Central memory CD4-positive, alpha-beta T cell (primary cell): ENCODE results near the gene HMX1.

Source experiments
- DNase-seq: peaks from one replicate; pipeline ENCODE4 v3.0.0; 2022

HMX1 gene

DNA sequence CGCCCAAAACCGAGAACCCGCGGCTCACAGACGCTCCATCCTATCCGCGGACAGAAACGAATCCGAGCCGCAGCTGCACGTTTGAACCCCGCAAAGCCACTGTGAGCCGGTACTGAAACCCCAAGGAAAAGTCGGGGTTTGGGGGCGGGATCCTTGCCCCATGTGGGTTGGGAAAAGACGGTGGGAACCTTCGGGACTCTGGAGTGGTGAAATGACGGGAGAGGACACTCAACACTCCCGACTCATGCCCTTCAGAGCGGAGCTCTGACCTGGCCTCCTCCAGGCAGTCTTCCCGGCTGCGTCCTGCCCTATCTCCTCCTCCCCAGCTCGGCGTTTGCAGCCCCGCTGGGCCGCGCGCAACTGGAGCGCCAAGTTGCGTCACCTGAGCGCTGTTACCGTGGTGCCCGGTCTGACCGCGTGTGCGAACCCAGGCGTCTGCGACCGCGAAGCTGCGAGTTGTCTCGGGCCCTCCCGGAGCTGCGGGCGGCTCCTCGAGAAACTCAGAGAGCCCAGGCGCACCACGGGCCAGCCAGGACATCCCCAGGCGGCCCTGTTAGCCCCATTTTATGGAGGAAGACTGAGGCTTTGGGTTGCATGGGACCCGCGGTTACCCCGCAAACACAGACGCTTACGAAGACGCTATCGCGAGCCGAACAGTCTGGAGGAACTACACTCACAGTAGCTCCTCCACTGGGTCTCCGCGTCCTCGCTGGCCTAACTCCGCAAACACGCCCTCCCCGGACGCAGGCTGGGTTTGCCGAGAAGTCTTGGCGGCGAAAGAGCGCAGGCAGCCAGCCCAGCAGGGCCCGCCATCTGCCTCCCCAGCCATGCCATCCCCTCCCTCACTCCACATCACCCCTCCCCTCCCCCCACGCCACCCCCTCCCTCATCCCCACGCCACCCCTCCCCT, 20.3 kb upstream of the HMX1 start:
- no peak for DNase-seq

DNA sequence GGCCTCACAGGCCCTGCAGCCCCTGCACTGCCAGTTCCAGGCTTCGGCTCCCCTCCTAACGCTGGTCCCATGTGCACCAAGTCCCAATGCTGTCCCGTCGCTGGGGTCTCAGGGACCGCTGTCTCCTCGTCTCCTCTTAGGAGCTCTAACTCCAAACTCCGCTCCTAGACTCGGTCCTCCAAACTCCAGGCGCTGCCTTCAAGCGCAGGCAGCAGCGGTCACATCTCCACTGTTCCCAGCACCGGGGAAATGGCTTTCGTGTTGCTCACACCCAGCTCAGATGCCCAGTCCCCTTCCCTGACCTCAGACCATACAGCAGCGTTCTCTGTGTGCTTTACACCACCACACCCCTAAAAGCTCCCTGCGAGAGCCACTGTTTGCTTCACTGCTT, 19.6 kb upstream of the HMX1 start:
- DNase-seq: no peak

DNA sequence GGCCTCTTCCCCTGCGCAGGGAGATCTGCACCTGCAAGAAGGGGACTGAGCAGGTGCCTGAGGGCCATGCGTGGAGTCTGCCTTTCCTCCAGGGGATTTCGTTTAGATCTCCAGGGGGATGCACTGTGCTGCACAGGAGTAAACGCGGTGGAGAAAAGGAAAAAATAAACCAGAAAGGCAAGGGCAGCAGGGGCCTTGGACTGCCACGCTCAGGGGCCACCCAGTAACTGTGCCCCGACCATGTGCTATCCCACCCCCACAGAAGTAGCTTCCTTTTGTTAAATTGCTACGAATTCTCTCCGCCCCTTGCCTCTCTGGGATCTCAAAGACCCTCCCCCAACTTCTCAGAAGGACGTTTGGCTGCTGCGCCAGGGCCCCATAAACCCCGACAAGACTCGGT, 17.2 kb upstream of the HMX1 start:
- DNase-seq: no peak

DNA sequence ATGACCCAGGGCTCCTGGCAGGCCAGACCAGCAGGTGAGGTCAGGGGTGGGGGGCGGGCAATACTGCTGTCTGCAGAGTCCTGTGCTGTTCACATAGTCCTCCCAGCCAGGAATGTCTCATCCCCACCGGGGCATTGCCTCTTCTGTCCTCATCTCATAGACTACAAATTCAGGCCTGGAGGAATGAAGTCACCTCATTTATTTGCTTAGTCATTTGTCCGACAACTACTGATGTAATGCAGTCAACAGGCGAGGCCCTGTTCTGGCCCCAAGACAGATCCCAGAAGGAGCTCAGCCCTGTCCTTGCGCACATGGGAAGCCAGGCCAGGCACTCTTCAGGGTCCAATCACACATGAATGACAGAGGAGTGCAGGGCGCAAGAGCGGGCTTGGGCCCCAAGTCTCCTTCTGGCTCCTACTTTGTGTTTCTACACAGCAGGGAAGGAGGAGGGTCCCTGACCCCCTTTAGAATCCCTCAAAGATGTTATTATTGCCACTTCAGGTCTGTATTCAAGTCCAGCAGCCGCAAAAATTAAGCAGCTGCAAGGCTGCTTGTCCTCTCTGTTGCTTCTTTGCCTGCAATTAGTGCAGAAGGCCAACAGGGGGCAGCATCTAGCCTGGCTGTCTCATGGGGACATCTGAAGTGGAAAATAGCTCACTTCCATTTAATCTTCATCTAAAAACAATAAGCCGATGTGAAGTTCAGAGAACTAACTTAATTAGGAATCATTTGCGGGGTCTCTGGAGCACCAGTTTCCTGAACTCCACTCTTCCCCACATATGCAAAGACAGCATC, 15.2 kb upstream of the HMX1 start:
- DNase-seq: no peak

DNA sequence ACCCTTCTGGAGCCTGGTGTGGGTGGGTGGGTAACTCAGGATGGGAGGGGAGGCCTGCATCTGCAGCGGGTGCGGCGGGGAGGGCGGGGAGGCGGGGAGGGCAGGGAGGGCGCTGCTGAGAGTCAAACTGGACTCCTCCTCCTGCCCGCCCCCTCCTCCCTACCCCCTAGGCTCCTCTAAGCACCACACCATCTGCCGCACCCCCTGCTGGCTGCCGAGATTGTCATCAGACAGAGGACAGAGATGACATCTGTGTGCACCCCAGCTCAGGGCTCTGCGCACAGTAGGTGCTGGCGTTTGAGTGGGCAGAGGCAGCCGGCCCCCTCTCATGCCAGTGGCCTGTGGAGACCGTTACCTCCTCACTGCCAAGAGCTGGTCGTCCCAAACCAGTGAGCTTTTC, 10.6 kb upstream of the HMX1 start:
- DNase-seq: no peak

DNA sequence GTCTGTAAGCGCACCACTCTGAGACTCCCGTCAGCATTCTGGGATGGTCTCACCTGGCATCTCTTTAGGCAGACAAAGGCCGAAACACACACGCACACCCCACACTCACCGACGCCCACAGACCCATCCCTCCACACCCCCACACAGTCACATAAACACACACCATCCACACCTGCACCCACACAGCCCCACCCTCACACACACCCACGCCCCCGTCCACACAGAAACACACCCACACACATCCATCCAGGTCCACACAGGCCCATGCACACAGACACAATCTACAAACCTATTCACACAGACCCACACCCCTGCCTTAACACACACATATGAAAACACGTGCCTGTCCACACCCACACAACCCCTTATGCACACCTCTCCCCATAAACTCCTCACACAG, 9.2 kb upstream of the HMX1 start:
- no peak for DNase-seq

DNA sequence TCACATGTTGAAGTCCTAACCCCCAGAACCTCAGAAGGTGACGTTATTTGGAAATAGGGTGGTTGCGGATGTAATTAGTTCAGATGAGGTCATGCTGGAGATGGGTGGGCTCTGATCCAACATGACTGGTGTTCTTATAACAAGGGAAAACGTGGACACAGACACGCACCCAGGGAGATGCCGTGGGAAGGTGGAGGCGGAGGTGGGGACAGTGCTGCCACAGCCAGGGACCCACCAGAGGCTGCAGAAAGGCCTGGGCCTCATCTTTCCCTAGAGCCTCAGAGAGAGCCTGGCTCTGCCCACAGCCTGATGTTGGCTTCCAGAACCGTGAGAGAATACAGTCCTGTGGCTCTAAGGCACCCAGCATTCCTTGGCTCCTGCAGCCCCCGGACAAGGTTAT, 7.9 kb upstream of the HMX1 start:
- DNase-seq: no peak

DNA sequence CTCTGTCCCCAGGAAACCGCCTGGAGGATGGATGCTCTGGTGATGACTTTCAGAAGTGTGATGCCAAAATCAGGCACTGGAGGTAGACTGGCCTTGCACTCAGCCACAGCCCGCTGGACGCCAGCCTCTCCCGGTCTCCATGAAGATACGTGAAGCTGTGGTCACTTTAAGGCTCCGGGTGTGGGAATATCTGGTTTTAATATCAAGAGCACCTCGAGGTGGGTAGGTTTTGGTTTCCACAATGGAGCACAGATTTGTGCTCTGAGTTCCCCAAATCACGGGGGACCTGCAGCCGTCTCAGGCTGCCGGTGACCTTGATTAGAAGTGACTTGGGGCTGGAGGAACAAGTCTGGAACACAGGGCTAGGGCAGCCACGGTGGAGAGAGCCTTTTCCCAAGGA, 6.8 kb upstream of the HMX1 start:
- DNase-seq: no peak

DNA sequence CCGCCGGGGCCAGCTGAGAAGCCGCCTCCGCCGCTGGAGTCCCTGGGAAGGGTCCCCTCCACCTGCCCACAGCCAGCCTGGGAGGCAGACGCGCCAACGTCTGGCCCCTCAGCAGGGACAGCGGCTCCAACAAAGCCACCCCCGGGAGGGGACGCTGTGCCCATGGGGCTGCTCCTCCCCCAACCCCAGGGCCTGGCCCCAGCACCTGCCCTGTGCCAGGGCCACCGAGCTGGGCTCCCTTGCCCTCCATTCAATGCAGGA, 6.1 kb upstream of the HMX1 start:
- DNase-seq: no peak

DNA sequence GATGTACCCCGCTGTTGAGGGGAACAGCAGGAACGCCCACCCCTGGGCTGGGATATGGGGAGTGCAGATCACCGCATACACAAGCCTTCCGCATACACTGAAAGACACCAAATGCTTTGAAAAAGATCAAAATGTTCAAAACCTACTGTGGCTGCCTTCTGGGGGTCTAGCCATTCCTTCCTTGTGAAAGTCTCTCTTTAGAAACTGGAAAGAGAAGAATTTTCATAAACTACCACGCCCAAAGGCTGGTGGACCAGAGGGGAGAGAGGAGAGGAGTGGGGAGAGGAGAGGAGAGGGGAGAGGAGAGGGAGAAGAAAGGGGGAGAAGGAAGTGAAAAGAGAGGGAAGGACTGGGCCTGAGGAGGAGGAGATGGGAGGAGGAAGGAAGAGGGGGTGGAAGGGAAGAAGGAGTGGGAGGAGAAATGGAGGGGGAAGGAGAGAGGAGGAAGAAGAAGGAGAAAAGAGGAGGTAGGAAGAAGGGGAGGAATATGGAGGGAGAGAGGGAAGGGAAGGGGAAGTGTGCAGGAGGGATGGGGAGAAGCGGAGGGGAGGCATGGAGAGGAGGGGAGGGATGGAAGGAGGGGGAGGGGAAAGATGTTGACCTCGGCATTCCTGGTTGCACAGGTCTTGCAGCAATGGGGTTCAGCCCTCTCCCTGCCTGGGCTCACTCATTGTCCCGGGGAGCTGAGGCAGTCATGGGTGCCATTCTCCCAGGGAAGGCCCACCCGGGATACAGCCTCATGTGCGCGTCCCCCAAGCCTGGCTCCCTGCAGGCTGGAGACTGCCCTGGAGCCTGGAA, 5.5 kb upstream of the HMX1 start:
- DNase-seq: no peak

DNA sequence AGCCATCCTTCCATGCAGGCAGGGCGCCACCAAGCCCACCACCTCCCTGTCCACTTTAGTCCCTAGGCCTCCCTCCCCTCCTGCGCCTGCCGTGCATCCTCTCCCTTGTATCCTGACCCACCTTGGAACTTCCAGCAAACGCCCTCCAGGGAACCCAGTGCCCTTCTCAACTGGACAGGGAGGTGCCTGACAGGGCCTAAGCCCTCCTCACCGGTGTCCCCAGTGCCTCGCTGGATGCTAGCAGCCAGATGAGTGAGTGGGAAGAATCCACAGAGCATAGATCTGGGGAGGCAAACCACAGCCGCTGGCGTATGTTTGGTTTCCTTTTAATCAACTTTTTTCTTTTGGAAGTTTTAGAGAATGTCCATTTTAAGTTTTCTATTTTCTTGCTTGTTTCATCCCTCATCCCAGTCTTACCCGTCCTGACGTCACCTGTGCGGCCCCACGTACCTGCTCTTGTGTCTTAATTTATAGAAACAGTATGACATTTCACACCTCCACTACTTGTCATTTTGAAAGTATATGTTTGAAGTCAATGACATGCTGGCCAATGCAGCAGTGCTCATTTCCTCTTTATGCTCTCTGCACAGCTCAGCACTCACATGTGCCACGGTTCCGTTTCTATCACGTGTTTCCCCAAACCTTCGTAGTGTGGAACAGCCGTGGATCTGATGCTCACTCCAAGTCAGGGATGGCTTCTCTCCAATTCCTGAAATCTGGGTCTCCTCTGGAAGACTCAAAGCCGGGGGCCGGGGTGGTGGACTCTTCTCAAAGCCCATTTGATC, 3.4 kb upstream of the HMX1 start:
- DNase-seq: no peak

DNA sequence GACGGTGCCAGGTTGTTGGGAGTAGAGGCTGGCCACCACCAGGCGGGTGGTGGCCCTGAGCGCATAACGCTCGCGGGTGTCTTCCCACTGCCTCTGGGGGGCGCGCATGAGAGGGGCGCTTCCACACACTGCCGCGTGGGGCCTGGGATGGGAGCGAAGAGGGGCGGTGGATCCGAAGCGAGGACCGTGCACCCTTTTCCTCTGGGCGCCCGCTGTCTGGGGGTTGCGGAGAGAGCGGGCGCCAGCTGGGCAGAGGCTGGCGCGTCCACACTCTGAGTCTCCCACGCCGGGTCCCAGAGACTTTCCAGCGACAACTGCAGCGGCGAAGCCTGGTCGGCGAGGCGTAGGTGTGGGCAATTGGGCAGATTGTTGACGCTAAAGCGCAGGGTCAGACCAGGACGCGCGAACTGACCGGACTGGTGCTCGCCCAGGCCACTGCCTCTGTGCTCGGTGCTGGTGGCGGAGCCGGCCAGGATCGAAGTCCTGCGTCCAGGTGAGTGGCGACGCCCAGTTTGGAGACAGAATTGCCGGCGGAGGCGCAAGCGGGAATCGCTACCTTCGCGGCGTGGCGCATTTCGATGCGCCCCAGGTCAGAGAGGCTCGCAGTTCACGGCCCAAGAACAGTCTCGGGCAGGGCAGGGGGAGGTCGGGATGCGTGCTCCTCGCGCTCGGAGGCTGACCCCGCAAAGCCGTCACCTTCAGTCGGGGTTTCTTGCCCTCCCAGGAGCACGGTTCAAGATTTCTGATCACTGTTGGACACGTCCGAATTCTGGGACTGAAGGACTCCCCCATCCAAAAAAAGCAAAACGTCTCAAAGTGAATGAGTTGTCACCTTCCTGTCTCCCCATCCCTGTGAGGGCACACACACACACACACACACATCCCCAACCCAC, 2.6 kb upstream of the HMX1 start:
- no peak for DNase-seq

DNA sequence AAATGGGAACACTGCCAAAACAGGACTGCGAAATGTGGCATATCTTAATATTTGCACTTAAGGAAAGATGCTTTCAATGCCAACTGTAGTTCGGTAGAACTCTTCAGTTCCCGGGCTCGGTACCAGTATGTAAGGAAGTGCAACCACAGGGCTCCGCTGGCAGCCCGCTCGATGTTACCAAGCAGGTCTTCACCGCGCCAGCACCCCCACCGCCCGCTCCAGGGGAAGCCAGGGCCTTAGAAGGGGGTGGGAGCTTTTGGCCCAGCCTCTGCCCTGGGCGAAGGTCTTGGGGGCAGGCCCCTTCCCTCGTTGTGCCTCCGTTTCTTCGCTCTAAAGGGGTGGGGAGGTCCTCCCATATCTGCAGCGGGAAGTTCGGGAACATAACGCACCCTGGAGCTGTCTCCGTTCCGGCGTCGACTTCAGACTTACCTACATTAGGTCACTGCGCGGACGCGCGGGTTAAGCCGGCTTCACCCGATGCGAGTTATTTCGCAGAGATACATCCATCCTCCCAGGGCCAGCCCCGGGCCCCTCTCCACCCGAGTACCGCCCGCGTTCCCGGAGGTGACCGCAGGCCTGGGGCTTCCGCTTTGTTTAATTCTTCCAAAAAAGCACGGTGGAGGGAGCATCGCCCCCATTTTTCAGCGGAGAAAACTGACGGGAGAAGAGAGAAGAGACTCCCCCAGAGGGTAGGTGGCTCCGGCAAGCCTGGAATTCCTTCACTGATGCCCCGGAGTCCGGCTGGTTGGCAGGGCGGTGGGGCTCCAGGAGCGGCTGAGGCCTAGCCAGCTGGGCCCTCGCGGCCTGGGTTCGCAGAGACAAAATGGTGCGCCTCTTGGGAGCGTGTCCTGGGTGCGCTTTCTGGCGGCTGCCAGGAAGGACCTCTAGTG, 1.0 kb upstream of the HMX1 start:
- no peak for DNase-seq

DNA sequence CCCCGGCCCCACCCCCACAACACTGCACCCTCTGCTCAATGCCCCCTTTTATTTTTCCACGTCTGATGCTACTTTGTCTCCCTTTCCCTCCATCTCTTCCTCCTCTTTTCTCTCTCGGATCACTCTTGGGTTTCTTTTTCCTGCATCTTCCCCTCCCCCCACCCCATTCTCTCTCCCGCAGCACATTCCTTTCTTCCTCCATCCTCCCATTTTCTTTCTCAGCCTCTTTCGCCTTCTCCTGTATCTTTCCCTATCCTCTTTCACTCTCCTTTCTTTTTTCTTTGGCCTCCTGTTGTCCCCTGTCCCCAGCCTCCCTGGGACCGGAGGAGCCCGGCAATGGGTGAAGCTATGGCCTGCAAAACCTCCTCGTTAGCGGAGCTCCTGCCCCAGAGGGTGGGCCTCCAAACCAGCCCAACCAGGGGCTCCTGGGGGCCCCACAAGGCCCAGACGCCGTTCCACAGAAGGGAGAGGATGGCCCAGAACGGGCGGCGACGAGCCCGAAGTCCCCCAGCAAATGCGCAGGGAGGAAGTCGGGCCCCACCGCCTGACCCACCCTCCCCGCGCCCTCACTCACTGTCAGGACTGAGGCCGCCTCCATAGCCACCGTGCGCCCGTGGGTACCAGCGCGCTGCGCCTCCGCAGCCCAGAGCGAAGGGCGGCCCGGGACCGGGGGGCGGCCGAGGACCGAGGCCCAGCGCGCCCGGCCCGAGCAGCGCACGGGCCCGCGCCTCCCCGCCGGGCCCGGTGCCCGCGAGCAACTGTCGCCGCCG, 807 bp downstream of the HMX1 start:
- no peak for DNase-seq

DNA sequence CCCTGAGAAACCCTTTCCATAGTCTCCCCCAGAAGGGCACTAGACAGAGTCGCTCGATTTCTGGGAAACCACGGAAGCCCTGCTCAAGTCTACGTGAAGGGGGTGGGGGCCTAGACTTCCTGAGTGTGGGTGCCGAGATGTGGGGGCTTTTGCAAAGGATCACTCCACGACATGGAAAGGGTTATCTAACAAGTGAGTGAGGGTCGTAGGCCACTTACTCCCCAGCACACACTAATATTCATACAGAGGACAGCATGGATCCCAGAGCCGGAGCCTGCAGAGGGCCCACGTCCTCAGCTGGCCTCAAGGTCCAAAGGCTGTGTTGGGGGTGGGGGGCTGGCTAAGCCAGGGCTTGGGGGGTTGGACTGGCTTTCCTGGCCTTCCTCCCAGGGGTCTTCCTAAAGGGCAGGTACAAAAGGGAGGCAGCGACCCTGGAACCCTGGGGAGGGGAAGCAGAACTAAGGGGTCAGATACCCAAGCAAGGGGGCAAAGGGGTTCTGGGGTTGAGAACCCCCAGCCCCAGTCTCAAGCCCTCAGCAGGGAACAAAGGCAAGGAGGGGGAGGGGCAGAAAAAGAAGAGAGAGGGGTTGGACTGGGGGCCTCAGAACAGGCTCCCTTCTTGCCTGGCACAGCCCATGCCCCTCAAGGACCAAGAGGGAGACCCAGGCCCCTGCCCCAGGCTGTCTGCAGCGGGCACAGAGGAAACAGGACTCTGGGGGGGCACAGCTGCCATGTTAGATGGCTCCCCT, 1.6 kb downstream of the HMX1 start:
- no peak for DNase-seq

DNA sequence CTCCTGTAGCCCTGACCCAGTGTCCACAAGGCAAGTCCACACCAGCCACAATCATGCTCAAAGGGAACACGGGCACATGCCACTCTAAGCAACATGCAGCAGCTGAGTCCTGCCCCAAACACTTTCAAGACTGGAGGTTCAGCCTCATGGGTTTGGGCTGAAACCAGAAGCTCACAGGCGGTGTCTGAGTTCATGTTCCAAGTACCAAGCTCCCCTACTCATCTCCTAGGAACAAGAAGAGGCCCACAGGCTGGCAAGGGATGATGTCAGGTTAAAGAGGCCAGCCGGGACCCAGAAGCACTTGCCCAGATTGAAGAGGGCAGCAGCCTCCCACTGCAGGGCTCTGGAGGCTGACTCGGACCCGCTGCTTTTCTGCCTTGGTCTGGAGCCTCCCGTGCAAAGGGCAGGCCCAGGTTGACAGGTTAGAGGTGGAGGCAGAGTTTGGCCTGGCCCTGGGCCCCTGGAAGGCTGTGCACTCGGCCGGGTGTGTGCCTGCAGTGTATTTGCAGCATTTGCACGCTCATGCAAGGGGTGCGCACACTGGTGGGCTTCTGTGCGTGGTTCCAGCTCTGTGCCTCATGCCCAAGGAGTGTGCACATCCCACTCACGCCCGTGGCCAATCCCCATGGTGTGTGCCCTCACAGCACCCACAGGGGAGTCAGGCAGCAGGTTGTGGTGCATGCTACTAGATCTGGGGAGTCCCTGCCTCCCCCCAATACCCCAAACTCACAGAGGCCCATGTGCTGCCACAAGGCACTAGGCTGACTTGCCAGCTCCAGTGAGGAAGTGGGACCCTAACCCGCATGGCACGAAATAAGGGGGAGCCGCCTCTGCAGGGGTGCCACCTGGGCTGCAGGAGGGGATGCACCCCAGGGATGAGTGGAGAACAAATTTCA, 2.4 kb downstream of the HMX1 start:
- no peak for DNase-seq

DNA sequence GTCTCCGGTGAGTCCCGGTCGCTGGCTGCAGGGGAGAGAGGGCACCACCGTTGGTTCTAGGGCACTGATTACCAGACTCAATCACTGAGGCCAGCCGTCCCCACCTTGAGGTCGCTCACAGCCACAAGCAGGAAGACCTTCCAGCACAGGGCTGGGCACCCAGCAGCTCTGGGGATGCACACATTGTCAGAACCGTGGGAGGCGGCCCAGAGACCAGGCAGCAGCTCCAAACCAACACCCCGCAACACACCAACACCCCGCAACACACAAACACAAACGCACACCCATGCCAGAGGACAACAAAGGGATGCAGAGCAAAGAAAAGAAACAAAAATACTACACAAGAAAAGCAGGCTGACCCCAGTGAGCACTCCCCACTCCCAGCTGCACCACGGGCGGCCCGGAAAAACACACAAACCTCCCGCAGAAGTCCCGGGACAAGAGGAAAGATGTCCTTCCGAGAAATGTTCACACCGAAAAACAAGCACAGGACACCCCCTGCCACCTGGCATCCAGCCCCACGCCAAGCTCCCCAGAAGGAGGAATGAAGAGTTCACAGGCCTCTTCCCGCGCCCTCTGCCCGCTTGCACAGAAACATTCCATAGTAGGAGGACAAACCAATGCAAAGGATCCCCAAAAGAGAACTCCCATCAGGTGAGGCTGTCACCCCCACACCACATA, 3.2 kb downstream of the HMX1 start:
- DNase-seq: no peak
